Body of pancreas (tissue), 2 donors: ENCODE data around the gene COL4A6. TPM values are rescaled to one million over a fixed set of nuclear protein-coding genes. Genes with fewer than 3 reads are reported as not detected.

Experiments
- total RNA-seq, 2 donors: library from RNA; depleted of rRNA; stranded (reverse); fragments of >200 nt; gene quantifications; one replicate each; pipeline ENCODE4 v1.1.0, GENCODE V29; 2016

The COL4A6 gene
- total RNA-seq, 2 donors from 2014 or later, result under 0.01 to 0.52 TPM

Other genes with a start within 250 kb of the COL4A6 start
- gene COL4A5, start 1.4 kb upstream of the COL4A6 start, total RNA-seq, result 10 to 100 TPM in 1 of 2 donors, 1 to 10 TPM in 1; 2.3 to 32.0 TPM